ENCODE measurements around the gene MYADM. TPM values are rescaled to one million over a fixed set of nuclear protein-coding genes. Genes with fewer than 3 reads are reported as not detected.

MYADM gene
- polyA plus RNA-seq, 3 donors = 162 to 310 (median 254) TPM

- no peak overlapping the region for H3K9ac ChIP-seq (ENCODE audit: insufficient read depth, low read length, poor library complexity, severe bottlenecking)
- H2AFZ ChIP-seq (ENCODE audit: insufficient read depth, low read depth, low read length, poor library complexity, severe bottlenecking) = no peak overlapping the region
- H3K4me3 ChIP-seq (replicated peaks in 1 of 3; ENCODE audit: low read depth in 2 of 3, low read length in 3 of 3) = peak overlapping the region in 1 of 3 experiments; percentile 17
- TF ChIP-seq CTCF (IDR thresholded peaks at IDR 0.05) = no peak
- peaks cover 27 to 38% of the 10 kb centered on the region in 2 donors for H3K36me3 ChIP-seq (replicated peaks in 1 of 2; ENCODE audit: control insufficient read depth in 1 of 2, insufficient read depth in 2 of 2, low read length in 2 of 2)
- Mint-ChIP-seq H3K27me3 (ENCODE audit: low read depth in 3 of 3) (peaks cover 0 to 17% (median 4%) of the 10 kb centered on the region in 3 donors), H3K9me3 (peaks cover 0 to 5% (median 0%) of the 10 kb centered on the region in 7 donors), H3K4me1 (peaks cover 75% of the 10 kb centered on the region), H3K4me3 (peak overlapping the region; percentile 47 to 67), H3K27ac (peak overlapping the region; percentile 13 to 72 (median 48)), H3K36me3 (peaks cover 42 to 65% of the 10 kb centered on the region in 2 donors)
- H4K20me1 ChIP-seq (ENCODE audit: insufficient read depth, low read length) = peaks cover 74% of the 10 kb centered on the region
- H3K4me2 ChIP-seq (replicated peaks; ENCODE audit: extremely low read depth, low read length, poor library complexity, severe bottlenecking) = peak overlapping the region; percentile 55
- peaks cover 60% of the 10 kb centered on the region for H3K79me2 ChIP-seq (ENCODE audit: insufficient read depth, low read length)
- 70% methylated on average over 5 of the region's 6 CpGs for WGBS (ENCODE audit: insufficient coverage)
- no peaks in the 10 kb centered on the region for H3K27me3 ChIP-seq (ENCODE audit: control insufficient read depth in 2 of 2, insufficient read depth in 2 of 2, low read length in 2 of 2)
- H3K27ac ChIP-seq (ENCODE audit: low read depth in 1 of 2, low read length in 2 of 2) = no peak overlapping the region
- peaks cover 73 to 82% of the 10 kb centered on the region in 2 donors for H3K4me1 ChIP-seq (ENCODE audit: control insufficient read depth in 1 of 2, insufficient read depth in 2 of 2, low read length in 2 of 2)
- no peak for DNase-seq
- intact Hi-C loops (cut with micrococcal nuclease) = loop anchor here (5.0 to 10.0 kb wide), 3 partner anchors 50 to 150 kb away; partner anchors contain the start of gene NLRP12 (in 2 of the 2)
- no peaks in the 10 kb centered on the region for H3K9me3 ChIP-seq (replicated peaks in 1 of 2; ENCODE audit: control insufficient read depth in 1 of 2, insufficient read depth in 1 of 2, low read length in 2 of 2)
Measured at GRCh38 chr19:53874606-53874990, 6.9 kb downstream of the MYADM start.

- H2AFZ ChIP-seq (ENCODE audit: insufficient read depth, low read depth, low read length, poor library complexity, severe bottlenecking) = no peak overlapping the region
- intact Hi-C loops (cut with micrococcal nuclease) = loop anchor here in 1 of 2 donors (10.0 kb wide), 2 partner anchors 51 to 149 kb away; partner anchors contain the start of gene NLRP12
- H3K36me3 ChIP-seq (replicated peaks in 1 of 2; ENCODE audit: control insufficient read depth in 1 of 2, insufficient read depth in 2 of 2, low read length in 2 of 2) = peaks cover 27 to 38% of the 10 kb centered on the region in 2 donors
- H3K27me3 ChIP-seq (ENCODE audit: control insufficient read depth in 2 of 2, insufficient read depth in 2 of 2, low read length in 2 of 2) = peaks cover 5% of the 10 kb centered on the region in 2 donors
- no peaks in the 10 kb centered on the region for H3K9me3 ChIP-seq (replicated peaks in 1 of 2; ENCODE audit: control insufficient read depth in 1 of 2, insufficient read depth in 1 of 2, low read length in 2 of 2)
- Mint-ChIP-seq H3K36me3 (peaks cover 39 to 61% of the 10 kb centered on the region in 2 donors), H3K27me3 (ENCODE audit: low read depth in 3 of 3) (peaks cover 0 to 17% (median 4%) of the 10 kb centered on the region in 3 donors), H3K9me3 (peaks cover 0 to 5% (median 0%) of the 10 kb centered on the region in 7 donors), H3K4me1 (peaks cover 72% of the 10 kb centered on the region), H3K4me3 (peak overlapping the region in 1 of 2 donors; percentile 7), H3K27ac (peak overlapping the region in 2 of 7 donors; percentile 31 to 32)
- no peak overlapping the region for H3K9ac ChIP-seq (ENCODE audit: insufficient read depth, low read length, poor library complexity, severe bottlenecking)
- no peak for DNase-seq
- peak overlapping the region in 1 of 3 experiments; percentile 25 for H3K4me3 ChIP-seq (replicated peaks in 1 of 3; ENCODE audit: low read depth in 2 of 3, low read length in 3 of 3)
- no peak for TF ChIP-seq CTCF (IDR thresholded peaks at IDR 0.05)
- WGBS (ENCODE audit: insufficient coverage) = 87% methylated on average over 7 of the region's 17 CpGs
- peaks cover 67% of the 10 kb centered on the region for H4K20me1 ChIP-seq (ENCODE audit: insufficient read depth, low read length)
- peaks cover 75 to 87% of the 10 kb centered on the region in 2 donors for H3K4me1 ChIP-seq (ENCODE audit: control insufficient read depth in 1 of 2, insufficient read depth in 2 of 2, low read length in 2 of 2)
- no peak overlapping the region for H3K4me2 ChIP-seq (replicated peaks; ENCODE audit: extremely low read depth, low read length, poor library complexity, severe bottlenecking)
- peaks cover 50% of the 10 kb centered on the region for H3K79me2 ChIP-seq (ENCODE audit: insufficient read depth, low read length)
- no peak overlapping the region for H3K27ac ChIP-seq (ENCODE audit: low read depth in 1 of 2, low read length in 2 of 2)
Measured at GRCh38 chr19:53875602-53876325, 8.1 kb downstream of the MYADM start.
